ENCODE results near the gene FHL1.

The FHL1 gene

DNA sequence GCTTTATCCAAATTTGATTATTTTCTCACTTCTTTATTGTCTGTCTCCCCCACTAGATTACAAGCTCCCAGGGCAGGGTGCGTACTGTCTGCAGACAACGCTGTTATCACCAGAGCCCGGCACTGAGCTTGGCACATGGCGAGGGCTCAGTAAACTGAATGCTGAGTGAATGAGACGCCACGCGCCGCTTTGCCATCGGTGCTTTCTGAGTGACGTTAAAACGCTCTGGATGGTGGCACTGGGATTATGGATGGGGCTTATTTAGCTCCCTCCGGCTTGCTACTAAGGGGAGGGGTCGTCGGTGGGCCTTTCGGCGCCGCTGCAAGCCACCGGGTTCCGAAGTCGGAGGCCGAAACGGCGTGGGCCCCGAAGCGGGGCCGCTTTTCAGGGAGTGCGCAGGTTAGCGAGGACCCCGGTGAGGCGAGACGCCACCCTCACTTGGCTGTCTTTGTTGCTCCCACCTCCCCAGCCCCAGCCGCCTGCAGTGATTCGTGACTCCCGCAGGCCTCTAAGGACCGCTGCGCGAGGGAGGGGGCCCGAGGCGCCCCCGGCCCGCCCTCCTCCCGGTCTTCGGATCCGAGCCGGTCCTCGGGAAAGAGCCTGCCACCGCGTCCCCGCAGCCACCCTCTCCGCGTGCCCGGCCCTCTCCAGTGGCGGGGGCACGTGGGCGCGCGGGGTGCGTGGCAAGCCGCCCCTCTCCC, 569 bp upstream of the FHL1 start:
- 33% methylated on average over 49 of the region's 59 CpGs for WGBS (ENCODE audit: insufficient coverage)
- H3K27ac ChIP-seq (ENCODE audit: insufficient read depth in 1 of 2, low read depth in 1 of 2, low read length in 2 of 2, poor library complexity in 1 of 2, severe bottlenecking in 2 of 2) = peak overlapping the region in 1 of 2 experiments; percentile 25

DNA sequence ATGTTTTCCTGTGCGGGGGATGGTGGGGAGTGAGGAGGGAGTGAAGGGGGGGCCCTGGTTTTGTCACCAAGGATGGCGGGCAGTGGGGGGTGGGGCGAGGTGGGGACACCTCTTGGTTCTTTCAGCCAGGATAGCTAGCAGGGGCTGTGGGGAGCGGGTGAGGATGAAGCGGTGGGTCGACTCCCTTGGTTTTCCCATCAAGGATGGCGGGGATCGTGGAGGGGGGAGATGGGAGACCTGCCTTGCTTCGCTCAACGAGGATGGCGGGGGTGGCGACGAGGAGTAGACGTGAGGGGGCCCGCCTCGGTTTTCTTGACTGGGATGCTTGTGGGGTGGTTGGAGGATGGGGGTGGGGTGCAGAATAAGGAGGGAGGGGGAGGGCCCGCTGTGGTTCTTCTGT, 643 bp downstream of the FHL1 start:
- Histone ChIP-seq H3K4me1 (ENCODE audit: control extremely low read depth in 1 of 4, control insufficient read depth in 4 of 4, insufficient read depth in 4 of 4, low read length in 3 of 4) (peaks cover 10 to 29% (median 12%) of the 10 kb centered on the region in 4 experiments), H3K9me3 (ENCODE audit: control extremely low read depth in 1 of 5, control insufficient read depth in 4 of 5, insufficient read depth in 2 of 5, low read depth in 1 of 5, low read length in 4 of 5) (no peaks in the 10 kb centered on the region), H3K4me3 (ENCODE audit: control insufficient read depth in 1 of 7, extremely low read depth in 1 of 7, insufficient read depth in 4 of 7, low read depth in 2 of 7, low read length in 6 of 7) (peak overlapping the region in 6 of 7 experiments; percentile 54 to 81 (median 60)), H3K27me3 (replicated peaks in 2 of 5; ENCODE audit: control insufficient read depth in 4 of 5, insufficient read depth in 5 of 5, low read length in 4 of 5) (peaks cover 0 to 3% (median 0%) of the 10 kb centered on the region in 5 experiments), H3K27ac (ENCODE audit: insufficient read depth in 1 of 2, low read depth in 1 of 2, low read length in 2 of 2, poor library complexity in 1 of 2, severe bottlenecking in 2 of 2) (peak overlapping the region in 1 of 2 experiments; percentile 34), H3K36me3 (ENCODE audit: control insufficient read depth in 4 of 4, insufficient read depth in 4 of 4, low read length in 3 of 4) (no peaks in the 10 kb centered on the region)
- 58% methylated on average over 4 of the region's 17 CpGs for WGBS (ENCODE audit: insufficient coverage)
- ChIA-PET CTCF (interaction anchor here (1.5 kb wide), 1 partner anchor 9 kb away, joined by 3 read pairs; no protein-coding TSS in a partner anchor), POLR2A (interaction anchor here (0.9 kb wide), 1 partner anchor 9 kb away, joined by 3 read pairs; no protein-coding TSS in a partner anchor)
- DNase-seq = peak in 1 of 3 donors; percentile 31

More for the DNA sequence above, 569 bp upstream of the FHL1 start:
- Histone ChIP-seq H3K27me3 (replicated peaks in 2 of 5; ENCODE audit: control insufficient read depth in 4 of 5, insufficient read depth in 5 of 5, low read length in 4 of 5) (peaks cover 0 to 3% (median 0%) of the 10 kb centered on the region in 5 experiments), H3K36me3 (ENCODE audit: control insufficient read depth in 4 of 4, insufficient read depth in 4 of 4, low read length in 3 of 4) (no peaks in the 10 kb centered on the region), H3K4me3 (ENCODE audit: control insufficient read depth in 1 of 7, extremely low read depth in 1 of 7, insufficient read depth in 4 of 7, low read depth in 2 of 7, low read length in 6 of 7) (peak overlapping the region; percentile 27 to 79 (median 61)), H3K4me1 (ENCODE audit: control extremely low read depth in 1 of 4, control insufficient read depth in 4 of 4, insufficient read depth in 4 of 4, low read length in 3 of 4) (peaks cover 10 to 28% (median 12%) of the 10 kb centered on the region in 4 experiments), H3K9me3 (ENCODE audit: control extremely low read depth in 1 of 5, control insufficient read depth in 4 of 5, insufficient read depth in 2 of 5, low read depth in 1 of 5, low read length in 4 of 5) (no peaks in the 10 kb centered on the region)
- CTCF ChIA-PET = interaction anchor here (1.1 to 1.5 kb wide), 2 partner anchors 11 to 16 kb away, joined by 3 read pairs; no protein-coding TSS in a partner anchor
- POLR2A ChIA-PET = no interaction called here
- DNase-seq = peak in 2 of 3 donors; percentile 46 to 57

DNA sequence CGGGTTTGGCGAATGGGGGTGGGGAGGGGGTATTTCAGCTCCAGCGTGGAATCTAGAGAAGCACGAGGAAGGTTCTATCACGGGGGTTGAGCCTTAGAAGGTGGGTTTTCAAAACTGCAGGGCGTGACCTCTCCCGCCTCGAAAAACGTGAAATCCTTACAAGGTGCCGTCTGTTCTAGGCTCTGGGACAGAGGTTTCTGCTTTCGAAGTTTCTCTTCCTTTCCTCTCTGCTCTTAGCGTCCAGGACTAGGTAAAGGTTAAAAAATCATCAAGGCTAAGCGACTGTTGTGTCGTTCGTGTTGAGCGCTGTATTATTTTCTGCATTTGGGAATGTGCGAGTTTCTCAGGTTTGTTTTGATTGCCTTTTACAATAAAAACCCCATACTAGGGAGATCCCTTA, 1.1 kb downstream of the FHL1 start:
- 59% methylated on average over 7 of the region's 17 CpGs for WGBS (ENCODE audit: insufficient coverage)
- POLR2A ChIA-PET = interaction anchor here (0.9 kb wide), 1 partner anchor 9 kb away, joined by 3 read pairs; no protein-coding TSS in a partner anchor
- no peak for DNase-seq
- Histone ChIP-seq H3K36me3 (ENCODE audit: control insufficient read depth in 4 of 4, insufficient read depth in 4 of 4, low read length in 3 of 4) (no peaks in the 10 kb centered on the region), H3K27me3 (replicated peaks in 2 of 5; ENCODE audit: control insufficient read depth in 4 of 5, insufficient read depth in 5 of 5, low read length in 4 of 5) (peaks cover 0 to 3% (median 0%) of the 10 kb centered on the region in 5 experiments), H3K9me3 (ENCODE audit: control extremely low read depth in 1 of 5, control insufficient read depth in 4 of 5, insufficient read depth in 2 of 5, low read depth in 1 of 5, low read length in 4 of 5) (no peaks in the 10 kb centered on the region), H3K4me1 (ENCODE audit: control extremely low read depth in 1 of 4, control insufficient read depth in 4 of 4, insufficient read depth in 4 of 4, low read length in 3 of 4) (peaks cover 10 to 28% (median 12%) of the 10 kb centered on the region in 4 experiments), H3K27ac (ENCODE audit: insufficient read depth in 1 of 2, low read depth in 1 of 2, low read length in 2 of 2, poor library complexity in 1 of 2, severe bottlenecking in 2 of 2) (peak overlapping the region in 1 of 2 experiments; percentile 34), H3K4me3 (ENCODE audit: control insufficient read depth in 1 of 7, extremely low read depth in 1 of 7, insufficient read depth in 4 of 7, low read depth in 2 of 7, low read length in 6 of 7) (peak overlapping the region in 5 of 7 experiments; percentile 26 to 81 (median 59))
- CTCF ChIA-PET = interaction anchor here (1.5 kb wide), 1 partner anchor 9 kb away, joined by 3 read pairs; no protein-coding TSS in a partner anchor

DNA sequence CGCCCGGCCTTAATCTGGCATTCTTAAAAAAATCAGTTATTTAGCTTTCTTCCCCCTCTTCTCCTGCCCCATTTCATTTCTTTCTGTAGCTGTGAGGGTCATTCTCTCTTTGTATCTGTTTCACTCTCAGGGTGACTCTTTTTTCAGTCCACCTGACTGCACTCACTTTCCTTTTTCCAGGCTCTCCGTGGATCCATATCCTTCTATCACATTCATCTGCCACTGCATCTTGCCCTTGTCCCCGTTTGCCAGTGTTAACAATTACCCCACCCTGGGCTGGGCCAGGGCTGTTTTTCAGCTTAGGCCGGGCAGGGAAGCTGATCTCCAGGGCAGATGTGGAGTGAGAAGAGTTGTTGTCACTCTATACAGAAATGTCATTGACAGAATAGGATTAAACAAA, 7.7 kb downstream of the FHL1 start:
- POLR2A ChIA-PET = no interaction called here

DNA sequence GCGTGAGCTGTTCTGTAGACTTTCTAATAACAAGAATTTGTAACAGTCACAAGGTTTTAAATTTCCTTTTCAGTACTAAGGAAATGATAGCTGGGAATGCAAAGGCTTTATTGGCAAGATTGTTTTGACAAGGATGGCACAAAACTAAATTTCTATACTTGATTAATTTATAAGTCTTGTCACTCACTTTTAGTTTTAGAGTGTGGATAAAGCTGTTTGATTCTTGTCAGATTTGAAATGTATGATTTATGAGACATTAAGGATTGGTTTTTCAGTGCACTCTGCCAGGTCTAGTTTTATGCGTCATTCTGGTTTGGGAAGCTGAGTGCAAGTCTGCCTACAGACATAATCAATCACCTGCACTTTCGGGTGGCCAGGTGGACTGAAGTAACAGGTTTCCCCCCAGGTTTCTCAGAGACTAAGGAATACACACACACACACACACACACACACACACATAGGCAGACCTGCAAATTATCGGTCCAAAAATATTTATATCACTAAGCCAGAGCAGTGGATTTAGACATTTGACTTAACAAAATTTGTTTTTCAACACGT, 9.3 kb downstream of the FHL1 start:
- no peak for DNase-seq
- ChIA-PET POLR2A (interaction anchor here (0.9 kb wide), 1 partner anchor 9 kb away, joined by 3 read pairs; no protein-coding TSS in a partner anchor), CTCF (interaction anchor here (1.2 to 1.3 kb wide), 2 partner anchors 9 to 127 kb away, joined by 3 to 4 read pairs; partner anchors contain the start of gene FHL1)
- Histone ChIP-seq H3K9me3 (ENCODE audit: control extremely low read depth in 1 of 5, control insufficient read depth in 4 of 5, insufficient read depth in 2 of 5, low read depth in 1 of 5, low read length in 4 of 5) (no peaks in the 10 kb centered on the region), H3K4me1 (ENCODE audit: control extremely low read depth in 1 of 4, control insufficient read depth in 4 of 4, insufficient read depth in 4 of 4, low read length in 3 of 4) (peaks cover 0 to 20% (median 4%) of the 10 kb centered on the region in 4 experiments), H3K27ac (ENCODE audit: insufficient read depth in 1 of 2, low read depth in 1 of 2, low read length in 2 of 2, poor library complexity in 1 of 2, severe bottlenecking in 2 of 2) (peak overlapping the region in 1 of 2 experiments; percentile 20), H3K4me3 (ENCODE audit: control insufficient read depth in 1 of 7, extremely low read depth in 1 of 7, insufficient read depth in 4 of 7, low read depth in 2 of 7, low read length in 6 of 7) (peak overlapping the region in 1 of 7 experiments; percentile 54), H3K36me3 (ENCODE audit: control insufficient read depth in 4 of 4, insufficient read depth in 4 of 4, low read length in 3 of 4) (no peaks in the 10 kb centered on the region), H3K27me3 (replicated peaks in 2 of 5; ENCODE audit: control insufficient read depth in 4 of 5, insufficient read depth in 5 of 5, low read length in 4 of 5) (no peaks in the 10 kb centered on the region)
- WGBS (ENCODE audit: insufficient coverage) = 35% methylated on average over 2 of the region's 5 CpGs

More for the DNA sequence above, 7.7 kb downstream of the FHL1 start:
- WGBS (ENCODE audit: insufficient coverage) = 57% methylated on average over 3 of the region's 5 CpGs
- no peak for DNase-seq
- H3K4me3 ChIP-seq (ENCODE audit: control insufficient read depth in 1 of 7, extremely low read depth in 1 of 7, insufficient read depth in 4 of 7, low read depth in 2 of 7, low read length in 6 of 7) = no peak overlapping the region
- H3K27ac ChIP-seq (ENCODE audit: insufficient read depth in 1 of 2, low read depth in 1 of 2, low read length in 2 of 2, poor library complexity in 1 of 2, severe bottlenecking in 2 of 2) = no peak overlapping the region
- H3K27me3 ChIP-seq (replicated peaks in 2 of 5; ENCODE audit: control insufficient read depth in 4 of 5, insufficient read depth in 5 of 5, low read length in 4 of 5) = no peaks in the 10 kb centered on the region
- no peaks in the 10 kb centered on the region for H3K9me3 ChIP-seq (ENCODE audit: control extremely low read depth in 1 of 5, control insufficient read depth in 4 of 5, insufficient read depth in 2 of 5, low read depth in 1 of 5, low read length in 4 of 5)
- CTCF ChIA-PET = interaction anchor here (1.1 to 2.3 kb wide), 3 partner anchors 9 to 111 kb away, joined by 4 to 6 read pairs (median 5); no protein-coding TSS in a partner anchor
- H3K36me3 ChIP-seq (ENCODE audit: control insufficient read depth in 4 of 4, insufficient read depth in 4 of 4, low read length in 3 of 4) = no peaks in the 10 kb centered on the region
- H3K4me1 ChIP-seq (ENCODE audit: control extremely low read depth in 1 of 4, control insufficient read depth in 4 of 4, insufficient read depth in 4 of 4, low read length in 3 of 4) = peaks cover 0 to 21% (median 5%) of the 10 kb centered on the region in 4 experiments

DNA sequence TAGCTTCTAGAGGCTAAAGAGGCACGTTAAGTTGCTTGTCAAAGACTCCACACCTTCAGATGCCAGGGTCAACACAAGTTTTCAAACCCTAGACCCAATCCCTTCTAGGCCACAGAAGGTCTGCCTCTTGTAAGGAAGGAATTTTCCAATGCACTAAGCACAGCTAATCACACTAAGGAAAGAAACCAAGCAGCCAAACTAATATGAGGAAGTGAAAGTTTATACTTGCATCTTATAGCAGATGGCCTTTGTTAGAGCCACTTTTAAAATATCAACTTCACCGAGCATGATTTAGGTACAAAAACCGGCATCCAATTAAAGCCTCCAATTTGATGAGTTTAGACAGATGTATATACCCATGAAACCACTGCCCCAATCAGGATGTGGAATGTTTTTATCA, 9.9 kb downstream of the FHL1 start:
- POLR2A ChIA-PET = interaction anchor here (0.9 kb wide), 1 partner anchor 9 kb away, joined by 3 read pairs; no protein-coding TSS in a partner anchor
- H3K36me3 ChIP-seq (ENCODE audit: control insufficient read depth in 4 of 4, insufficient read depth in 4 of 4, low read length in 3 of 4) = no peaks in the 10 kb centered on the region
- CTCF ChIA-PET = interaction anchor here (1.2 to 1.3 kb wide), 2 partner anchors 10 to 128 kb away, joined by 3 to 4 read pairs; partner anchors contain the start of gene FHL1
- peak in 2 of 3 donors; percentile 37 to 46 for DNase-seq
- 100% methylated on average over 1 of the region's 3 CpGs for WGBS (ENCODE audit: insufficient coverage)
- peak overlapping the region in 1 of 2 experiments; percentile 20 for H3K27ac ChIP-seq (ENCODE audit: insufficient read depth in 1 of 2, low read depth in 1 of 2, low read length in 2 of 2, poor library complexity in 1 of 2, severe bottlenecking in 2 of 2)
- peak overlapping the region in 3 of 7 experiments; percentile 17 to 54 (median 19) for H3K4me3 ChIP-seq (ENCODE audit: control insufficient read depth in 1 of 7, extremely low read depth in 1 of 7, insufficient read depth in 4 of 7, low read depth in 2 of 7, low read length in 6 of 7)
- H3K4me1 ChIP-seq (ENCODE audit: control extremely low read depth in 1 of 4, control insufficient read depth in 4 of 4, insufficient read depth in 4 of 4, low read length in 3 of 4) = peaks cover 0 to 20% (median 4%) of the 10 kb centered on the region in 4 experiments
- H3K27me3 ChIP-seq (replicated peaks in 2 of 5; ENCODE audit: control insufficient read depth in 4 of 5, insufficient read depth in 5 of 5, low read length in 4 of 5) = no peaks in the 10 kb centered on the region
- no peaks in the 10 kb centered on the region for H3K9me3 ChIP-seq (ENCODE audit: control extremely low read depth in 1 of 5, control insufficient read depth in 4 of 5, insufficient read depth in 2 of 5, low read depth in 1 of 5, low read length in 4 of 5)

All from common myeloid progenitor, CD34-positive (primary cell).